Measurements from ENCODE around the gene TRIO. TPM values are rescaled to one million over a fixed set of nuclear protein-coding genes. Genes with fewer than 3 reads are reported as not detected.

Gene TRIO
- total RNA-seq, 3 donors from 2014 or later (not counting 1 experiment from before 2014, with no cell fraction given) = 84.6 to 136 (median 94.3) TPM

DNA sequence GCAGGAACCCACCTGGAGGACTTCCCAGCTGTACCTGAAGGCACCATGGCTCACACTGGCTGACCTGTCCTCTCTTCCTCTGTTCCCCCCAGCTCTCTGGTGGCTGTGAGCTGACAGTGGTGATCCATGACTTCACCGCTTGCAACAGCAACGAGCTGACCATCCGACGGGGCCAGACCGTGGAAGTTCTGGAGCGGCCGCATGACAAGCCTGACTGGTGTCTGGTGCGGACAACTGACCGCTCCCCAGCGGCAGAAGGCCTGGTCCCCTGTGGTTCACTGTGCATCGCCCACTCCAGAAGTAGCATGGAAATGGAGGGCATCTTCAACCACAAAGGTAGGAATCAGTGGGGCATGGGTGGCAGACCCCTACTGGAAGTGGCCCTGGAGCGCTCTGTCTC lies 276.5 kb downstream of the TRIO start:
- Mint-ChIP-seq H3K4me3 (no peak overlapping the region), H3K4me1 (no peaks in the 10 kb centered on the region), H3K27ac (no peak overlapping the region), H3K27me3 (ENCODE audit: low read depth in 2 of 2) (no peaks in the 10 kb centered on the region), H3K36me3 (no peaks in the 10 kb centered on the region), H3K9me3 (no peaks in the 10 kb centered on the region)
- intact Hi-C loops (cut with micrococcal nuclease) = no loop called here
- WGBS (ENCODE audit: insufficient coverage) = 97% methylated on average over 12 of the region's 12 CpGs
- ATAC-seq (no peak), DNase-seq (no peak)
- H3K36me3 ChIP-seq (ENCODE audit: control insufficient read depth, insufficient read depth, low read length) = peaks cover 4% of the 10 kb centered on the region
- no peak overlapping the region for H3K27ac ChIP-seq (ENCODE audit: low read length)
- H3K4me1 ChIP-seq (ENCODE audit: control insufficient read depth, insufficient read depth, low read length) = no peaks in the 10 kb centered on the region
- no peaks in the 10 kb centered on the region for H3K27me3 ChIP-seq (ENCODE audit: control insufficient read depth, insufficient read depth, low read length)
- TF ChIP-seq, protein P1, sequence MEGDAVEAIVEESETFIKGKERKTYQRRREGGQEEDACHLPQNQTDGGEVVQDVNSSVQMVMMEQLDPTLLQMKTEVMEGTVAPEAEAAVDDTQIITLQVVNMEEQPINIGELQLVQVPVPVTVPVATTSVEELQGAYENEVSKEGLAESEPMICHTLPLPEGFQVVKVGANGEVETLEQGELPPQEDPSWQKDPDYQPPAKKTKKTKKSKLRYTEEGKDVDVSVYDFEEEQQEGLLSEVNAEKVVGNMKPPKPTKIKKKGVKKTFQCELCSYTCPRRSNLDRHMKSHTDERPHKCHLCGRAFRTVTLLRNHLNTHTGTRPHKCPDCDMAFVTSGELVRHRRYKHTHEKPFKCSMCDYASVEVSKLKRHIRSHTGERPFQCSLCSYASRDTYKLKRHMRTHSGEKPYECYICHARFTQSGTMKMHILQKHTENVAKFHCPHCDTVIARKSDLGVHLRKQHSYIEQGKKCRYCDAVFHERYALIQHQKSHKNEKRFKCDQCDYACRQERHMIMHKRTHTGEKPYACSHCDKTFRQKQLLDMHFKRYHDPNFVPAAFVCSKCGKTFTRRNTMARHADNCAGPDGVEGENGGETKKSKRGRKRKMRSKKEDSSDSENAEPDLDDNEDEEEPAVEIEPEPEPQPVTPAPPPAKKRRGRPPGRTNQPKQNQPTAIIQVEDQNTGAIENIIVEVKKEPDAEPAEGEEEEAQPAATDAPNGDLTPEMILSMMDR (IDR thresholded peaks at IDR 0.05) = no peak
- no peaks in the 10 kb centered on the region for H3K9me3 ChIP-seq (ENCODE audit: control insufficient read depth, insufficient read depth, low read length)
- H3K4me3 ChIP-seq (ENCODE audit: low read length) = no peak overlapping the region

GRCh38 chr5:14420101-14420811 lies 277.1 kb downstream of the TRIO start:
- Mint-ChIP-seq H3K4me1 (no peaks in the 10 kb centered on the region), H3K27ac (no peak overlapping the region), H3K27me3 (ENCODE audit: low read depth in 2 of 2) (no peaks in the 10 kb centered on the region), H3K36me3 (no peaks in the 10 kb centered on the region), H3K9me3 (no peaks in the 10 kb centered on the region), H3K4me3 (no peak overlapping the region)
- Histone ChIP-seq H3K27ac (ENCODE audit: low read length) (no peak overlapping the region), H3K36me3 (ENCODE audit: control insufficient read depth, insufficient read depth, low read length) (peaks cover 4% of the 10 kb centered on the region), H3K9me3 (ENCODE audit: control insufficient read depth, insufficient read depth, low read length) (no peaks in the 10 kb centered on the region), H3K4me1 (ENCODE audit: control insufficient read depth, insufficient read depth, low read length) (no peaks in the 10 kb centered on the region), H3K4me3 (ENCODE audit: low read length) (no peak overlapping the region), H3K27me3 (ENCODE audit: control insufficient read depth, insufficient read depth, low read length) (no peaks in the 10 kb centered on the region)
- 88% methylated on average over 7 of the region's 7 CpGs for WGBS (ENCODE audit: insufficient coverage)
- TF ChIP-seq, protein P1 (IDR thresholded peaks at IDR 0.05) = no peak
- intact Hi-C loops (cut with micrococcal nuclease) = no loop called here
- ATAC-seq (no peak), DNase-seq (no peak)

GRCh38 chr5:14421851-14422250 lies 278.7 kb downstream of the TRIO start:
- Mint-ChIP-seq H3K4me3 (no peak overlapping the region), H3K4me1 (no peaks in the 10 kb centered on the region), H3K36me3 (no peaks in the 10 kb centered on the region), H3K27ac (no peak overlapping the region), H3K27me3 (ENCODE audit: low read depth in 2 of 2) (no peaks in the 10 kb centered on the region), H3K9me3 (no peaks in the 10 kb centered on the region)
- ATAC-seq (no peak), DNase-seq (no peak)
- Histone ChIP-seq H3K4me3 (ENCODE audit: low read length) (no peak overlapping the region), H3K36me3 (ENCODE audit: control insufficient read depth, insufficient read depth, low read length) (peaks cover 4% of the 10 kb centered on the region), H3K9me3 (ENCODE audit: control insufficient read depth, insufficient read depth, low read length) (no peaks in the 10 kb centered on the region), H3K4me1 (ENCODE audit: control insufficient read depth, insufficient read depth, low read length) (no peaks in the 10 kb centered on the region), H3K27ac (ENCODE audit: low read length) (no peak overlapping the region), H3K27me3 (ENCODE audit: control insufficient read depth, insufficient read depth, low read length) (no peaks in the 10 kb centered on the region)
- intact Hi-C loops (cut with micrococcal nuclease) = no loop called here
- 94% methylated on average over 8 of the region's 8 CpGs for WGBS (ENCODE audit: insufficient coverage)
- TF ChIP-seq, protein P1 (IDR thresholded peaks at IDR 0.05) = no peak
